ENCODE measurements around the gene ALDH8A1.

ALDH8A1 gene, protein sequence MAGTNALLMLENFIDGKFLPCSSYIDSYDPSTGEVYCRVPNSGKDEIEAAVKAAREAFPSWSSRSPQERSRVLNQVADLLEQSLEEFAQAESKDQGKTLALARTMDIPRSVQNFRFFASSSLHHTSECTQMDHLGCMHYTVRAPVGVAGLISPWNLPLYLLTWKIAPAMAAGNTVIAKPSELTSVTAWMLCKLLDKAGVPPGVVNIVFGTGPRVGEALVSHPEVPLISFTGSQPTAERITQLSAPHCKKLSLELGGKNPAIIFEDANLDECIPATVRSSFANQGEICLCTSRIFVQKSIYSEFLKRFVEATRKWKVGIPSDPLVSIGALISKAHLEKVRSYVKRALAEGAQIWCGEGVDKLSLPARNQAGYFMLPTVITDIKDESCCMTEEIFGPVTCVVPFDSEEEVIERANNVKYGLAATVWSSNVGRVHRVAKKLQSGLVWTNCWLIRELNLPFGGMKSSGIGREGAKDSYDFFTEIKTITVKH

GRCh38 chr6:134949927-134950326 lies at the start of gene ALDH8A1:
Gene ALDH8A1, minus strand, starts transcription at chr6:134950101. Its CDS starts 48 bp downstream, at chr6:134950053.
- DNase-seq: no peak

- no peak for DNase-seq
Measured at GRCh38 chr6:134999107-134999506, 49.2 kb upstream of the ALDH8A1 start.

GRCh38 chr6:134997133-134997995 lies 47.5 kb upstream of the ALDH8A1 start:
- no peak for DNase-seq

DNA sequence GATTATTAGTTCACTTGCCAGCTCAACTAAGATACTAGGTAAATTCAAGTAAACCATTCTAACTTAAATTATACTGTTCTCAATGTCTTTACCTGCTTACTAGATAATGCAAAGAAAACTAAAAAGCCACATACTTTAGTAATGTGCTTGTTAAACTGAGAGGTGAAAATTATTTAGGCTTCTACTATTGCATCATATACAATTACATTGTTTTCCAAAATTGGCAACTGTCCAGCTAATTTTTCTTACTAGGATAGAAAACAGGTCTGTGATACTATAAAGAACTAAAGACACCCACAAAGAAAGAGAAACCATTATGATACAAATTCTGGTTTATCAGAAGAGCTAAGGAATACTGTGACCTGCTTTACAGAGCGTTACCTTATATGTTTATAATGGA lies 45.6 kb upstream of the ALDH8A1 start:
- peak in 1 of 3 experiments; percentile 32 for DNase-seq

GRCh38 chr6:134994431-134994830 lies 44.5 kb upstream of the ALDH8A1 start:
- DNase-seq: no peak

- no peak for DNase-seq
Measured at GRCh38 chr6:134992155-134992554, 42.3 kb upstream of the ALDH8A1 start.

DNA sequence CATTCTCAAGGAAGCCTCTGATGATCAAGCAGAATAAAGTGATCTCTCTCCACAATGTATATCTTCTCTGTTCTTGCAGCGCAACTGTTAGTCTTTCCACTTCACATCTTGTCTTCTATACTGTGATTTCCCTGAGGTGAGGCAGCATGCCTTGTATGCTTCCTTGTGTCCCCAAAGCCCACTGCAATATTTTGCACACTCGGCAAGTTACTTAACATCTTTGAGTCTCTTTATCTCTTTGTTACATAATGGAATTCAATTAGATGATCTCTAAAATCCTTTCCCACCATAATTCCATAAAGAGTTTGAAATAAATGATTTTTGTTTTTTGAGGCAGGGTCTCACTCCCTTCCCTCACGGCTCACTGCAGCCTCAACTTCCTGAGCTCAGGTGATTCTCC lies 40.4 kb upstream of the ALDH8A1 start:
- no peak for DNase-seq

DNA sequence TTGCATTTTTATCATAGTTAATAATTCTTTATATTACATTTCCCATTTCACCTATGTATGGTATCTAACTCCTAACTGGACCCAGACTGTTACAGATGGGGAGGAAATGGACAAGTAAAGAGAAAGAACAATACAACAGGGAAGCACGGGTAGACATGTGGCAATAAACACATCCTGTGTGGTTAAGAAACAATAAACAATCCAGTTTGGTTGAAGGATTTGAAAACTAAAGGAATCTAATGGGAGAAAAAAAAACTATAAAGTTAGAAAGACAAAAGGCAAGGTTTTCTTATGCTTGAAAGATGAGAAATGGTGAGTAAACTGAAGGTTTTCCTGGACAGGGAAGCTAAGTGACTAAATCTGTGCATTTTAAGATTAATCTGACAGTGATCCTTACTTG lies 34.9 kb upstream of the ALDH8A1 start:
- DNase-seq: no peak

DNA sequence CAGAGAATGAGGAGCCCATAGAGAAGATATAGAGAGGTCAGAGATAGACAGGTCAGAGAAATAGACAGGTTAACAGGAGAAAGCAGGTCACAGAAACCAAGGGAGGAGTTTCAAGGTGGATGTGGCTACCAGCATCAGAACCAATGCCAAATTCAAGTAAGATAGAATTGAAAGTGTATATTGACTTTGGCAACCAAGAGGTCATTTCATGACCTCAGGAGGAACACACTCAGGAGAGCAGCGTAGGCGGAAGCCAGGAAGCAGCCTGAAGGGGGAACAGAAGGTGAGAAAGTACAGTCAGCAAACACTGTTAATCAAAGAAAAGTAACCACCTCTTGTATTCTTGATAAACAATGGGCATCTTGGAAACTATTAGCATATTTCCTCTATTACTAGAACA lies 33.9 kb upstream of the ALDH8A1 start:
- DNase-seq: no peak

DNA sequence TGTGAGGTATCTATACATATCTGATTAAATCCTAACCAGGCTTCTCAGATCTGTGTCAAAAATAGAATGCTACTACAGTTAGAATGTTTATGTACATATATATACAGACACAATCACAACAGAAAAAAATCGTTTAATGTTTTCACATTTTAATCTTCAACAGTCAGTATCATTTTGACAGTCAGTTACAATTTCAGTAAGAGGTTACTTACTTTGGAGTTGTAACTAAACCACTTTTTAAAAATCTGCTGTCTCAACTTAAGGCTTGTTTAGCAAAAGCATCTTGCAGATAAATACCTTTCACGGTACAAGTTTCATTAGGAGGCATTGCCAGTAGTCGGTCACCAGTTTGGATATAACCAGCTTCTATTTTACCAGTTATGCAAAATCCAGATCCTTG lies 32.3 kb upstream of the ALDH8A1 start:
- no peak for DNase-seq

DNA sequence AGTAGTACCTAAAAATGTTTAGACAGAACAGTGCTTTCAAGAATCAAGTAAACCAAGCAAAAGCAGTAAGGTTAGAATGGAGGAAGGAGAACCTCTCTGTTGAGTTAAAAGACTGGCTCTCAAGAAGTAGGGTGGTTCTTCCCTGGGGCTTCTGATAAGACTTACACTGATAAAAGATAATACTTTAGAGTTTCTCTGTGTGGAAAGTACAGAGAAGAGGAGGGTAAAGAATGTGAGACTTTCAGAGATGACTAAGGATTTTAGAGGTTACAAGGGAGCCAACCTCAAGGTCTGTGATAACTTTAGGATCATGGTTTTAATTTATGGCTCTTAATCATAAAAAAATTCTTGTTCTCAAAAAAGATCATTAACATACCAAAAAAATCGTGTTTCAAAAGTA lies 30.9 kb upstream of the ALDH8A1 start:
- DNase-seq: no peak

DNA sequence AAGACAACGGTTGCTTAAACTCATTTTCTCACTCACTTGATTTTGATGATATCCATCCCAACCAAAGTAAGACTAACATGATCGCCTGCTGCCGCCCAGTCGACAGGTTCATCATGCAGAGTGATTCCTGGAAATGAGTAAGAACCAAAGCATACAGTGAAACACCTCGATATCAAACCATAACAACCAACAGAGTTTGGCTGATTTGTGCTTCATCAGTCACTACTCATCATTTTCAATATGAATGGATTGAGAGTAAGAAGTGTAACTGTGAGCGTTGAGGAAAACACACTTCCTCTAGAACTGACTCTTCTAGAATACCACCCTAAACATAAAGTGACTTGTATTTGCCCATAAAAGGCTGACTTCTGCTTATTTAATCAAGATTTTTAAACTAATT lies 29.2 kb upstream of the ALDH8A1 start:
- DNase-seq: no peak

DNA sequence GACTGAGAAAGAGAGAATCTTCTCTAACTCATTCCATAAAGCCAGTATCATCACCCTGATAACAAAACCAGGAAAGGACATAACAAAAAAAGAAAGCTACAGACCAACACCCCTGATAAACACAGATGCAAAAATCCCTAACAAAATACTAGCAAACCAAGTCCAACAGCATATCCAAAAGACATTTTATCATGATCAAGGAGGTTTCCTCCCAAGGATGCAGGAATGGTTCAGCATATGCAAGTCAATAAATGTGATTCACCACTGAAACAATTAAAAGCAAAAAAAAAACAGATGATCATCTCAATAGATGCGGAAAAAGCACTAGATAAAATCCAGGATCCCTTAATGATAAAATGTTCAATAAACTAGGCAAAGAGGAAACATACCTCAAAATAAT lies 24.5 kb upstream of the ALDH8A1 start:
- no peak for DNase-seq

DNA sequence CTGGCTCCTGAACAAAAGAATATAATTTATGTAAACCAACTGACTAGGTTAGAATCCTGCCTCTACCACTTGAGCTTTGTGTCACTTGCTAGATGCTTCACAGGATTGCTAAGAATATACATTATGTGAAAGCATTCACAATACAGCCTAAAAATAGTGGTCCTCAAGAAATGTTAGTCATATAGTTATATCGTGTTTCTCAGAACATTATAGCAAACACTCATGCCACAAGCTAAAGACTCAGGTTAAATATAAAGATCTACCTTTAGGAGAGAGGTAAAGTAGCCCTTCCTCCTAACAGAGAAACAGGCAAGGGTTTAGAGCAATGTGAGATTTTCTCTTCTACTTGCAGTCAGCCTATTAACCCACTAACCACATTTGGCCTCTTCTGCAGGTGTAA lies 17.8 kb upstream of the ALDH8A1 start:
- DNase-seq: no peak

DNA sequence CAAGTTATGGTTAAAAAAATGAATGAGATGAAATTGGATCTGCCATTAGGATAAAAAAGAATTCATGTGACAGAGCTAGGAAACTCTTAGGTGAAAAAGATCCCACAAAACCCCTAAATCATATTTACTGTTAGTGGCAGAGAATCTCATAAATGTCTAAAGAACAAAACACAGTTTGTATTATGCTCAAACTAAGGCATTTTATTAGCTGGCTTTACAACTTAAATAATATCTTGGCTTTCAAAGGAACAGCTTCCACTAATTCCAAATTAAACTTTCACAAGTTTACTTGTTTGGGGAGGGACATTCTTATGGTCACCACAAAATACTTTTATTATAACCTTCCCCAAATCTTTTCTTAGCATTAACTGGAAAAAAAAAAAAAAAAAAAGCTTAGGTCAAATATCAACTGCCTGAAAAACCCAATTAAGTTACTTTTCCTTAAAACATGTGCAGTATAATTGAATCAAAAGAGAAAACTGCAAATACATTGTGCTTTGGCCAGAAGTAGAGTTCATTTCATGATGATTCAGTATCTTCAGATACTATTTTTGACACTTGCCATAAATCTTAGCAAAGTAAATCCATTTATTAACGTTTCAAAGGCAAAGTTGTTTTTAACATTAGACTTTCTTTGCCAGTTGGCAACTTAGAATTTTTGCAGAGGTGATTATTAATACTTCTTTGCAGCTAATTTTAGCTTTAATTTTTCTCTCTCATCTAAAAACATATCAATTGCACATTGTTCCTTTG lies 14.7 kb upstream of the ALDH8A1 start:
- no peak for DNase-seq

DNA sequence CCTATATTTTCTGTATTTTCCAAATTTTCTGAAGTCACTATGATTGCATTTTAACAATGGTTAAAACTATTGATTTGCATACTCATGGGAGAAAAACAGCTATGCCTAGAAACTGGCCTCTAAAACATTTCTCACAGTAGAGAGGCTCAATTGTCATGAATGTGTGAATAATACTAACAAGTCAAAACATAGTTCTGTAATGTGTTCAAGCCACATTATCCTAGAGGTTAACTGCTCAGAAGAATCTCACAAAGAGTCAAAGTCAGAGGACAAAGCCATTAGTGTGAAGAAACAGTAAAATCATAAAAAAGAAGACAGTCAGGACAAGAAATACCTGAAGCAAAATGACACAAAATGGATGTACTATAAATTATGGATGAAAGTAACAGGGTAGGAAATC lies 12.5 kb upstream of the ALDH8A1 start:
- DNase-seq: no peak

- DNase-seq: no peak
Measured at GRCh38 chr6:134961366-134961765, 11.5 kb upstream of the ALDH8A1 start.

- no peak for DNase-seq
Measured at GRCh38 chr6:134959603-134960002, 9.7 kb upstream of the ALDH8A1 start.

DNA sequence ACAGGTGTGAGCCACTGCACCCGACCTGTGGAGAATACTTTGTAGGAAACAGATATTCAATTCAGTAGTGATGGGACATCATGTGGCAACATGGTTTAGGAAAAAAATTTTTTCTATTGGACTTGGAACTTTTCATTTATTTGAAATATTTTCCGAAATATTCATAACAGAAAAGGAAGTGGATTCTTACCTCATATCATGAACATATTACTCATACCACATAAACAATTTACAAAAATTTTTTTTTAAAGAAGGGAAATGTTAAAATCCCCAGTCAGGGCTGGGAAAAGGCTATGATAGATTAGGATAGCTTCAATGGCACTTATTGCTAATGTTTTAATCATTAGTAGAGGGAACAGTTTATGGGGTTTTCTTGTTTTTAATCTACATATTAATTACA lies 6.8 kb upstream of the ALDH8A1 start:
- no peak for DNase-seq

GRCh38 chr6:134956032-134956431 lies 6.1 kb upstream of the ALDH8A1 start:
- DNase-seq: no peak

GRCh38 chr6:134954272-134955000 lies 4.5 kb upstream of the ALDH8A1 start:
- DNase-seq: no peak

- DNase-seq: no peak
Measured at GRCh38 chr6:134951494-134952263, 1.8 kb upstream of the ALDH8A1 start.
